Measurements from ENCODE around the gene NPHP1. TPM values are rescaled to one million over a fixed set of nuclear protein-coding genes. Genes with fewer than 3 reads are reported as not detected.
A peak's percentile ranks its signal among the peaks of the same experiment; 100 is the strongest.
"Not testable (repeated sequence)": the region's sequence is repeated elsewhere in the genome, so short reads cannot be mapped to it uniquely, and the experiment has no call there.

NPHP1 gene
- total RNA-seq, 1 experiment from 2014 or later, result 10.4 TPM

GRCh38 chr2:110104025-110104771 is 100.6 kb downstream of the NPHP1 start:
- no peak for DNase-seq (ENCODE audit: low spot score)

- no peak for DNase-seq (ENCODE audit: low spot score)
These were observed 101.5 kb downstream of the NPHP1 start for GRCh38 chr2:110103061-110103961.

GRCh38 chr2:110101901-110102803 is 102.7 kb downstream of the NPHP1 start:
- DNase-seq (ENCODE audit: low spot score), result peak; percentile 30

- peak; percentile 99 for DNase-seq (ENCODE audit: low spot score)
These were observed 103.5 kb downstream of the NPHP1 start for GRCh38 chr2:110101280-110101844.

GRCh38 chr2:110100880-110101279 is 103.9 kb downstream of the NPHP1 start:
- not testable (repeated sequence) for DNase-seq (ENCODE audit: low spot score)

- no peak for DNase-seq (ENCODE audit: low spot score)
These were observed 104.3 kb downstream of the NPHP1 start for GRCh38 chr2:110100480-110100879.

GRCh38 chr2:110099471-110100225 is 105.2 kb downstream of the NPHP1 start:
- no peak for DNase-seq (ENCODE audit: low spot score)

GRCh38 chr2:110099038-110099425 is 105.8 kb downstream of the NPHP1 start:
- no peak for DNase-seq (ENCODE audit: low spot score)

GRCh38 chr2:110097506-110098220 is 107.2 kb downstream of the NPHP1 start:
- no peak for DNase-seq (ENCODE audit: low spot score)

GRCh38 chr2:110095994-110096633 is 108.7 kb downstream of the NPHP1 start:
- DNase-seq (ENCODE audit: low spot score), result no peak

GRCh38 chr2:110094884-110095534 is 109.8 kb downstream of the NPHP1 start:
- DNase-seq (ENCODE audit: low spot score), result not testable (repeated sequence)

- not testable (repeated sequence) for DNase-seq (ENCODE audit: low spot score)
These were observed 110.9 kb downstream of the NPHP1 start for GRCh38 chr2:110093924-110094323.

- DNase-seq (ENCODE audit: low spot score), result not testable (repeated sequence)
These were observed 114.6 kb downstream of the NPHP1 start for GRCh38 chr2:110090164-110090563.

GRCh38 chr2:110083757-110084156 is 121.1 kb downstream of the NPHP1 start:
- DNase-seq (ENCODE audit: low spot score), result not testable (repeated sequence)

GRCh38 chr2:110083162-110083561 is 121.7 kb downstream of the NPHP1 start:
- DNase-seq (ENCODE audit: low spot score), result not testable (repeated sequence)

- not testable (repeated sequence) for DNase-seq (ENCODE audit: low spot score)
These were observed 126.7 kb downstream of the NPHP1 start for GRCh38 chr2:110078104-110078503.

GRCh38 chr2:110075896-110076295 is 128.9 kb downstream of the NPHP1 start:
- DNase-seq (ENCODE audit: low spot score), result not testable (repeated sequence)
